ENCODE data around the gene CAMKMT.

Gene CAMKMT

GRCh38 chr2:44751754-44752479, 390.2 kb downstream of the CAMKMT start:
- DNase-seq, result peak; percentile 97

- no peak for DNase-seq
Measured at GRCh38 chr2:44752761-44753160, 391.0 kb downstream of the CAMKMT start.

GRCh38 chr2:44753552-44754285, 392.0 kb downstream of the CAMKMT start:
- no peak for DNase-seq

GRCh38 chr2:44758591-44758990, 396.8 kb downstream of the CAMKMT start:
- no peak for DNase-seq

GRCh38 chr2:44759823-44760222, 398.1 kb downstream of the CAMKMT start:
- no peak for DNase-seq

GRCh38 chr2:44763275-44763782, 401.6 kb downstream of the CAMKMT start:
- DNase-seq, result no peak

- no peak for DNase-seq
Measured at GRCh38 chr2:44766220-44766619, 404.5 kb downstream of the CAMKMT start.

- DNase-seq, result no peak
Measured at GRCh38 chr2:44766777-44767176, 405.0 kb downstream of the CAMKMT start.

- no peak for DNase-seq
Measured at GRCh38 chr2:44767691-44768090, 405.9 kb downstream of the CAMKMT start.

GRCh38 chr2:44768438-44769236, 406.9 kb downstream of the CAMKMT start:
- peak; percentile 51 for DNase-seq

GRCh38 chr2:44769349-44770011, 407.7 kb downstream of the CAMKMT start:
- DNase-seq, result peak; percentile 53

- no peak for DNase-seq
Measured at GRCh38 chr2:44770221-44771195, 408.8 kb downstream of the CAMKMT start.

GRCh38 chr2:44771522-44771921, 409.8 kb downstream of the CAMKMT start:
- no peak for DNase-seq

GRCh38 chr2:44772131-44772530, 410.4 kb downstream of the CAMKMT start:
- DNase-seq, result no peak

GRCh38 chr2:44772669-44773378, 411.1 kb downstream of the CAMKMT start:
- no peak for DNase-seq

- no peak for DNase-seq
Measured at GRCh38 chr2:44774826-44775492, 413.2 kb downstream of the CAMKMT start.

GRCh38 chr2:44777036-44777435, 415.3 kb downstream of the CAMKMT start:
- no peak for DNase-seq

- peak; percentile 56 for DNase-seq
Measured at GRCh38 chr2:44777537-44777936, 415.8 kb downstream of the CAMKMT start.

GRCh38 chr2:44778221-44778654, 416.5 kb downstream of the CAMKMT start:
- no peak for DNase-seq

Data from NCI-H2171 treated with DMSO at 0.1 percent for 48 hours (cell line).